Stromal cell of bone marrow (primary cell): Measurements from ENCODE around the gene OGFR.

Experiments used
- DNase-seq: peaks from one replicate; pipeline ENCODE4 v3.0.0-alpha.2; 2012; ENCODE audit warnings: low read depth

Gene OGFR, protein sequence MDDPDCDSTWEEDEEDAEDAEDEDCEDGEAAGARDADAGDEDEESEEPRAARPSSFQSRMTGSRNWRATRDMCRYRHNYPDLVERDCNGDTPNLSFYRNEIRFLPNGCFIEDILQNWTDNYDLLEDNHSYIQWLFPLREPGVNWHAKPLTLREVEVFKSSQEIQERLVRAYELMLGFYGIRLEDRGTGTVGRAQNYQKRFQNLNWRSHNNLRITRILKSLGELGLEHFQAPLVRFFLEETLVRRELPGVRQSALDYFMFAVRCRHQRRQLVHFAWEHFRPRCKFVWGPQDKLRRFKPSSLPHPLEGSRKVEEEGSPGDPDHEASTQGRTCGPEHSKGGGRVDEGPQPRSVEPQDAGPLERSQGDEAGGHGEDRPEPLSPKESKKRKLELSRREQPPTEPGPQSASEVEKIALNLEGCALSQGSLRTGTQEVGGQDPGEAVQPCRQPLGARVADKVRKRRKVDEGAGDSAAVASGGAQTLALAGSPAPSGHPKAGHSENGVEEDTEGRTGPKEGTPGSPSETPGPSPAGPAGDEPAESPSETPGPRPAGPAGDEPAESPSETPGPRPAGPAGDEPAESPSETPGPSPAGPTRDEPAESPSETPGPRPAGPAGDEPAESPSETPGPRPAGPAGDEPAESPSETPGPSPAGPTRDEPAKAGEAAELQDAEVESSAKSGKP

GRCh38 chr20:62804627-62805154 lies at the start of gene OGFR:
Gene OGFR, plus strand, starts transcription at chr20:62804835. Its CDS starts 25 bp downstream, at chr20:62804860.
- DNase-seq, result no peak

- DNase-seq, result no peak
Measured at GRCh38 chr20:62754991-62755356, 49.7 kb upstream of the OGFR start.

- DNase-seq, result no peak
Measured at GRCh38 chr20:62755817-62756724, 48.6 kb upstream of the OGFR start.

- no peak for DNase-seq
Measured at GRCh38 chr20:62758226-62758912, 46.3 kb upstream of the OGFR start.

DNA sequence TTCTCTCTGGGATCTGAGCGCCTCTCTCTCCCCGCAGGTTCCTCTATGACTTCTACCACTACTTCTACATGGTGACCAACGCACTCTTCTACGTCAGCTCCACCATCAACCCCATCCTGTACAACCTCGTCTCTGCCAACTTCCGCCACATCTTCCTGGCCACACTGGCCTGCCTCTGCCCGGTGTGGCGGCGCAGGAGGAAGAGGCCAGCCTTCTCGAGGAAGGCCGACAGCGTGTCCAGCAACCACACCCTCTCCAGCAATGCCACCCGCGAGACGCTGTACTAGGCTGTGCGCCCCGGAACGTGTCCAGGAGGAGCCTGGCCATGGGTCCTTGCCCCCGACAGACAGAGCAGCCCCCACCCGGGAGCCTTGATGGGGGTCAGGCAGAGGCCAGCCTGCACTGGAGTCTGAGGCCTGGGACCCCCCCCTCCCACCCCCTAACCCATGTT lies 44.6 kb upstream of the OGFR start:
- no peak for DNase-seq

GRCh38 chr20:62760471-62760855 lies 44.2 kb upstream of the OGFR start:
- DNase-seq, result no peak

DNA sequence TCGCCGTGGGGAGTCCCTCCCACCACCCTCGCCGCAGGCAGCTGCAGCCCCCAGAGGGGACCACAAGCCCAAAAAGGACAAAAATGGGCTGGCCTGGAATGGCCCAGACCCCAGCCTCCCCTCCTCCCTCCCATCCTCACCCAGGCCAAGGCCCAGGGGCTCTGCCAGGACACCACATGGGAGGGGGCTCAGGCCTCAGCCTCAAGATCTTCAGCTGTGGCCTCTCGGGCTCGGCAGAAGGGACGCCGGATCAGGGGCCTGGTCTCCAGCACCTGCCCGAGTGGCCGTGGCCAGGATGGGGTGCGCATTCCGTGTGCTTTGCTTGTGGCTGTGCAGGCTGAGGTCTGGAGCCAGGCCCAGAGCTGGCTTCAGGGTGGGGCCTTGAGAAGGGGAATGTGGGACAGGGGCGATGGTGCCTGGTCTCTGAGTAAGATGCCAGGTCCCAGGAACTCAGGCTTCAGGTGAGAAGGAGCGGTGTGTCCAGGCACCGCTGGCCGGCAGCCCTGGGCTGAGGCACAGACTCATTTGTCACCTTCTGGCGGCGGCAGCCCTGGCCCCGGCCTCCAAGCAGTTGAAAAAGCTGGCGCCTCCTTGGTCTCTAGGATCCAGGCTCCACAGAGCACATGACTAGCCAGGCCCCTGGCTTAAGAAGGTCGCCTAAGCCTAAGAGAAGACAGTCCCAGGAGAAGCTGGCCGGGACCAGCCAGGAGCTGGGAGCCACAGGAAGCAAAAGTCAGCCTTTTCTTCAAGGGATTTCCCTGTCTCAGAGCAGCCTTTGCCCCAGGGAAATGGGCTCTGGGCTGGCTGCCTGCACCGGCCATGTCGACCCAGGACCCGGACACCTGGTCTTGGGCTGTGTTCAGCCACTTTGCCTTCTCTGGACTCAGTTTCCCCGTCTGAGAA lies 43.5 kb upstream of the OGFR start:
- no peak for DNase-seq

- DNase-seq, result no peak
Measured at GRCh38 chr20:62761759-62762131, 42.9 kb upstream of the OGFR start.

DNA sequence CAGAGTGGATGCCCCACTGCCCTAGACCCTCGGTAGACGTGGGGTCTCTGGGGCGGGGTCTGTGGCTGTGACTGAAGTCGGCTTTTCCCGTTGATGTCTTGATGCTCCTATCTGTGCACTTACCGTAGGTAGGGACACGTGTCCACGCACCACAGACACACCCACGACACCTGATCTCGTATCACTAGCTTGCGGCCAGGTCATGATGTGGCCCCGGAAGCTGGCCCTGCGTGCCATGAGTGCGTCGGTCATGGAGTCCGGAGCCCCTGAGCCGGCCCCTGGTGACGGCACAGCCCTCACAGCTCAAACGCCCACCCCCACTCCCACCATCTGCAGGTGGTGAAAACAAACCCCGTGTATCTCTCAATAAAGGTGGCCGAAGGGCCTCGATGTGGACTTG lies 42.3 kb upstream of the OGFR start:
- DNase-seq, result no peak

DNA sequence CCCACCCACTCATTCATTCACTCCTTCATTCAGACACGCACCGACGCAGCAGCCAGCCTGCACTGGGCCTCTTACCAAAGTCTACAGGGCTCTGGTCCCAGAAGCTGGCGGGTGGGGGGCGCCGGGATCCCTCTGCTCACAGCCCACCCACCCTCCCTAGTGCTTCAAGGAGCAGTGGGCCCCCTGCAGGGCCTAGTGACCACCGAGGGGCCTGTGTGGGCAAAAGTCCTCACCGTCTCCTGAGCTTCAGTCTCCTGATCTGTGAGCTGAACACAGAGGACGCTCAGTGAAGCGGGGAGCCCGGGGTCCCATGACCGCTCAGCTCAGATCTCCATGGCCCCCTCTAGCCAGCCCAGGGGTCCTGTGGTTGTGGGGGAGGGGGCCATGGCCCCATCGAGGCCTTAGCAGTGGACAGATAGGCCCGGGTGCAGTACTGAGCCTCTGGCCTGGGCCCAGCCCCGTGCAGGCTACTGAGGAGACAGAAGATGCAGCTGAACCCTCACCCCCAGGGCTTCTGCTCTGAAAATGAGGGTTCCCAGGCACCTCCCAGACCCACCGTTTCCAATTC lies 41.8 kb upstream of the OGFR start:
- DNase-seq, result no peak

- DNase-seq, result no peak
Measured at GRCh38 chr20:62763404-62763803, 41.2 kb upstream of the OGFR start.

- DNase-seq, result no peak
Measured at GRCh38 chr20:62764156-62764935, 40.3 kb upstream of the OGFR start.

DNA sequence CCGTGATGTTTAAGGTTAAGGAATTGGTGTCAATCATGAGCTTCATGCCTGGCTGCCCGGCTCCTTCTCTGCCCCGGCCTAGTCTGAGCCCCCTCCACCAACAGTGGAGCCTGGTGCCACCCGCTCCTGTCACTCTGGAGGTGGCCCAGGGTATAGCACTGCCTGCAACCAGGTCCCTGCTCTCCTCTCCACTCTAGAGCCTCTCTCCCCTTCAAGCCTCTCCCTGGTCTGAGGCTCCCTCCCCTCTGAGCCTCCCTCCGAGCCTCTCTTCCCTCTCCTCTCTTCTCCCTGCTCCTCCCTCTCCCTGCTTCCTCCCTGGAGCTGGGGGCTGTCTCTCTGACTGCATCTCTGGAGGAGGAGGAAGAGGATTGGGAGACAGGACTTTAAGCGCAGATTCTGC lies 39.6 kb upstream of the OGFR start:
- DNase-seq, result no peak

- no peak for DNase-seq
Measured at GRCh38 chr20:62765432-62766070, 39.1 kb upstream of the OGFR start.

DNA sequence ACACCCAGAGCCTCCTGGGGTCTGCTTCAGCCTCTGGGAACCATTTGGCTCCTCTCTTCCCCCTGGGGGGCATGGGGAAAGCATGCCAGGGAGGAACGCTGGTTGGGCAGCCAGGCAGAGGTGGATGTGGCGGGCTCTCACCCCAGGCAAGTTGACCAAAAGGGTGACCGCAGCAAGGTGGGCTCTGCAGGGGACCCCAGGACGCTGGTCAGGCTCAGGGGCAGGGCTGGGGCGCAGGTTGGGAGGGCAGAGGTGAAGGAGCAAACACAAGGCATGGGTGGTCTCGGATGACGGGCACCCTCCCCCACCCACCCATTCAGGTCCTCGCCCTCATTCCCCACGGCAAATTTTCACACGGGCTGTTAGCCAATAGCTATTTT lies 38.6 kb upstream of the OGFR start:
- no peak for DNase-seq

- DNase-seq, result no peak
Measured at GRCh38 chr20:62766716-62767115, 37.9 kb upstream of the OGFR start.

DNA sequence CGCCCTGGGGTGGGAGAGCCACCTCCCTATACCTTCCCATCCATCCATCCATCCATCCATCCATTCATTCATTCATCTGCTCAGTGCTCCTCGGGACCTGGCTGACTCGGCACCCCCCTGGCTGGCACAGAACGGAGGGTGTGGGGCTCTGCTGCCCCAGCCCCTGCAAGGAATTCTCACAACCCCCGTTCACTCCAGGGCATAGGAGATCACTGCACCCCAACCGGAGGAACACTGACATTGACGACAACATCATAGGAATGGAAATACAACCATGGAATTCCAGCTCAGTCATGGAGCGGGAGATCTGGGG lies 36.4 kb upstream of the OGFR start:
- no peak for DNase-seq

DNA sequence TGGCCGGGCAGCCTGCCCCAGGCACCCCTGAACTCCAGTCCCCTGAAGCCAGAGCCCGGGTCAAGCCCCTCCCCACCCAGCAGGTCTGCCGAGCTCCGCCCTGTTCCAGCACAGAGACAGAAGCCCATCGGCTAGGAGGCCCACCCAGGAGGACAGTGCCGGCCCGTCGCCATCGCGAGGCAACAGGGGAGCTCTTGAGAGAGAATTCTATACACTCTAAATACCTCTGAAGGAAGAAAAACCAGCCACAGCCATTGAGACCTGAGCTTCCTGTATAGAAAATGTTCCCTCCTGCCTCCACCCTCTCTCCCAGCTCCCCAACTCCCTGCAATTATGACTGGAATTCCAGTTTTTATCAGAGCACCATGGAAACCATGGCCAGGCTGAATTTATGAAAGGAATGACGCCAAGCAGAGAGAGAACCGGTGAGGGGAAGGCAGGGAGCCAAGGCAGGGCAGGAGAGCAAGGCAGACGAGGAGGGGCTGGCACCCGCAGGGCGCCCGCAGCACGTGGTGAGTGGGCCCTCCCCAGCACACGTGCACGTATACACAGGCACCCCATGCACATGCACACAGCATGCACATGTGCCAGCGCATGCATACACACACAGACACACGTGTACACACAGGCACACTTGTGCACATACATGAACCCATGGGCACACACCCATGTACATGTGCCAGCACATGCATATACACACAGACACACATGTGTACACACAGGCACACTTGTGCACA lies 35.9 kb upstream of the OGFR start:
- DNase-seq, result no peak
